Cardiac septum (tissue), 1 donor: ENCODE results near the gene RPS15. TPM values are rescaled to one million over a fixed set of nuclear protein-coding genes. Genes with fewer than 3 reads are reported as not detected.

Experiments used
- total RNA-seq: library from RNA; stranded (reverse); fragmentation: NEBNext Ultra II Directional; extraction: Animal tissue kit (Norgen Biotek cat#: 25700); gene quantifications from one replicate; pipeline ENCODE4 v1.2.1, GENCODE V29; 2021
- donor health status: DM: no; HTN: no; CAD: no.

The RPS15 gene
- total RNA-seq, 1 donor from 2014 or later = 479 TPM

Other genes starting within 250 kb of the RPS15 start
- 49.7 TPM for gene STK11, start 232.6 kb upstream of the RPS15 start, total RNA-seq
- 1.9 TPM for gene CBARP, start 200.4 kb upstream of the RPS15 start, total RNA-seq
- 486 TPM for gene ATP5F1D, start 196.6 kb upstream of the RPS15 start, total RNA-seq
- 97.5 TPM for gene MIDN, start 189.8 kb upstream of the RPS15 start, total RNA-seq
- 318 TPM for gene CIRBP, start 169.1 kb upstream of the RPS15 start, total RNA-seq
- gene FAM174C, start 162.9 kb upstream of the RPS15 start, total RNA-seq = 20.0 TPM
- not detected for gene EFNA2, start 152.5 kb upstream of the RPS15 start, total RNA-seq
- gene NDUFS7, start 54.5 kb upstream of the RPS15 start, total RNA-seq = 233 TPM
- 51.6 TPM for gene GAMT, start 36.9 kb upstream of the RPS15 start, total RNA-seq
- gene DAZAP1, start 30.8 kb upstream of the RPS15 start, total RNA-seq = 81.2 TPM
- 0.08 TPM for gene APC2, start 11.7 kb downstream of the RPS15 start, total RNA-seq
- 16.9 TPM for gene C19orf25, start 40.8 kb downstream of the RPS15 start, total RNA-seq
- gene PCSK4, start 52.0 kb downstream of the RPS15 start, total RNA-seq = 1.5 TPM
- gene REEP6, start 52.8 kb downstream of the RPS15 start, total RNA-seq = 3.3 TPM
- 69.7 TPM for gene ADAMTSL5, start 74.6 kb downstream of the RPS15 start, total RNA-seq
- not detected for gene PLK5, start 85.7 kb downstream of the RPS15 start, total RNA-seq
- gene MEX3D, start 129.9 kb downstream of the RPS15 start, total RNA-seq = 8.3 TPM
- gene MBD3, start 154.5 kb downstream of the RPS15 start, total RNA-seq = 61.8 TPM
- 697 TPM for gene UQCR11, start 167.1 kb downstream of the RPS15 start, total RNA-seq
- gene TCF3, start 214.2 kb downstream of the RPS15 start, total RNA-seq = 27.7 TPM